Activated CD4-positive, CD25-positive, alpha-beta regulatory T cell (primary cell): Measurements from ENCODE around the gene CNIH3.

Experiments
- DNase-seq, 4 experiments: peaks; one replicate each; lab custom pipeline; 2025; lab: John Stamatoyannopoulos, UW

The CNIH3 gene

DNA sequence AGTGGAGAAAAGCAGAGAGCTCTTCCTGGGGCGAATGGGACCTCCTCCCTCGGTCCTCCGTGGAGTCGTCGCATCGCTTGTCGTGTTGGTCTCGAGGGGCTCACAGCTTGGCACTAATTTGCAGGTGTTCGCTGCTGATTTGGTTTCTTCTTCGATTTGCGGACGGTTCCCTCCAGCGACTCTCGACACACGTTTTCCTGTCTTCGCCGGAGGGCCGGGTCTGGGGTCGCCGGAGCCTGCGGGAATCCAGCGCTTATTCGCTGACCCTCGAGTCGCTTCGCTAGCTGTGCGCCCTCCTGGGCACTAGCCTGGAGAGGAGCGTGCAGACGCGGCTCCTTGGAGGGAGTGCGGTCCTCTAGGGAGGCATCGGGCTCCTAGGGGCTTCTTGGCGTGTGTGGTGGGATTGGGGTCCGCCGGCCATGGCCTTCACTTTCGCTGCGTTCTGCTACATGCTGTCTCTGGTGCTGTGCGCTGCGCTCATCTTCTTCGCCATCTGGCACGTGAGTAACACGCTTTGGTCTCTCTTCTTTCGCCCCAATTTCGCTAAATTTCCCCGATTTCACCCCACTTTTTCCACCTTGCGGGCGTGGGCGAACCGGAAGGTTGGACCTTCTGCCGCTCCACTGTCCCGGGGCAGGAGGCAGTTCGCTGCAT lies 766 bp downstream of the CNIH3 start:
- DNase-seq: no peak

DNA sequence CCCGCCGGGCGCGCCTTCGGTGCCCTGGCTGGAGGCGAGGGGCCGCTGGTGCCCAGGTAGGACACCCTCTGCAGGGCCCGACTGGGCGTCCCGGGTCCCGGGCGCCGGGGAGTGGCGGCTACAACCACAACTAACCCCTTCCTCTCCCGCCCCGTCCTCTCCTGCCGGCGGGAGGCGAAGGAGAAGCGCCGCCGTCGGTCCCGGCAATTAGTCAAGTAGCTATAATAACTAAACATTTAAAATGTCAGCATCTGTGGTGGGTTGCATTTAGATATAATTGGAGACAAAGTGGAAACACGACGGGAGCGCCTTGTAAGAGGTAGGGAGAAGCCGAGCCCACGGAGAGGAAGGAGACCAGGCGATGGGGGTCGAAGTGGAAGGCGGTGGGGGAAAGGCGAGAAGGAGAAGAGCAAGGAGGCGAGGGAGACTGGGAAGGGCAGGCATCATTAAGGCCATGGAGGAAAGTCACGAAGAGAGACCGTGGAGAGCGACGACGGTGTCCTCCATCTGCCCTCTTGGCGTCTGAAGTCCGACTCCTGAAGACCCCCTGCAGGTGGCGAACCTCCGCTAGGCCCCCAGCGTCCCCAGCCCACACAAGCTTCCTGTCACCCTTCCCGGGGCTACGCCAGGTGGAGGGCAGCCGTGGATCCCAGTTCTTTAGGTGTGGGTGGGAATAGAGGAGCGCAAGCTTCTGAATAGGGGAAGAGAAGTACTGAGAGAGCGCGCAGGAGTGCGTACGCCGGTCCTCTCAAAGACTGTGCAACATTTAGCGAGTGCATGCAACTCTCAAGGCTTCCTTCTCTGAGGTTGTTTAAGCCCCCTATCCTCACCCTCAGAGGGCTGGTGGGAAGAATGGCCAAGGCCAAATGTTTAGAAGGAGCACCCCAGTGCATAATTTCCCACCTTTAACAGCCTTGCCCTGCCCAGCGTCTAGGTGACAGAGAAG lies 1.6 kb downstream of the CNIH3 start:
- no peak for DNase-seq

DNA sequence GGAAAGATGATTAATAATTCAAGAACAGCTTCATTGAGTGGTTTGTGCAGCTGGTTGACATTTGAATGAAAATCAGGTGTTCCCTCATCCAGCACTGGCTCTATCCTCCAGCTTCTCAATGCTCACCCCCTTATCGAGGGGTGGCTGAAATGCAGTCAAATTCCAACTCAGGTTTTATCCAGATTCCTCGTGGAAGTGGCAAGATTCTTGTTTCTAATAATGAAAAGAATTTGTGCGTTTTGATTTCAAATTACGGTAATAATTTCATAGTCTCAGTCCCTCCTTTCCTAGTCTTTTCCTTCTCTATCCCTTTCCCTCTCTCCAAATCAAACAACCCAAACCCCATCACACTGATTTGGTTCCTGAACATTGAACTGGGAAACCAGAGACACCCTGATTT lies 3.1 kb downstream of the CNIH3 start:
- no peak for DNase-seq

DNA sequence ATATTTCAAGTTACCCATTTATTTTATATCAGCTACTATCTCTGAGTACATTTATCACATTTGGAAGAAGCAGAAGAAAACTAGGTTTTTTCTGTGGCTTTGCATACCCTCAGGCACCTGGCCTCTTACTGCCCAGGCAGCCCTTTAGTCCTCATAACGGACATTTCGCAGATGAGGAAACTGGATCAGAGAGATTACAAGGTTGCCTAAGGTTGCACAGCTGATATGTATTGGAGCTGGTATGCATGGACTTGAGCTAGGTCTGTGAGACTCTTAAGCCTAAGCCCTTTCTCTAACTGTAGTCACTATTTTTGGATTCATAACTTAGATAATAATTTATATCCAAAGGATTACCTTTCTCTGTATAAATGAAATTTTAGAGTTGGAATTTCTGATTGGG lies 4.0 kb downstream of the CNIH3 start:
- no peak for DNase-seq

DNA sequence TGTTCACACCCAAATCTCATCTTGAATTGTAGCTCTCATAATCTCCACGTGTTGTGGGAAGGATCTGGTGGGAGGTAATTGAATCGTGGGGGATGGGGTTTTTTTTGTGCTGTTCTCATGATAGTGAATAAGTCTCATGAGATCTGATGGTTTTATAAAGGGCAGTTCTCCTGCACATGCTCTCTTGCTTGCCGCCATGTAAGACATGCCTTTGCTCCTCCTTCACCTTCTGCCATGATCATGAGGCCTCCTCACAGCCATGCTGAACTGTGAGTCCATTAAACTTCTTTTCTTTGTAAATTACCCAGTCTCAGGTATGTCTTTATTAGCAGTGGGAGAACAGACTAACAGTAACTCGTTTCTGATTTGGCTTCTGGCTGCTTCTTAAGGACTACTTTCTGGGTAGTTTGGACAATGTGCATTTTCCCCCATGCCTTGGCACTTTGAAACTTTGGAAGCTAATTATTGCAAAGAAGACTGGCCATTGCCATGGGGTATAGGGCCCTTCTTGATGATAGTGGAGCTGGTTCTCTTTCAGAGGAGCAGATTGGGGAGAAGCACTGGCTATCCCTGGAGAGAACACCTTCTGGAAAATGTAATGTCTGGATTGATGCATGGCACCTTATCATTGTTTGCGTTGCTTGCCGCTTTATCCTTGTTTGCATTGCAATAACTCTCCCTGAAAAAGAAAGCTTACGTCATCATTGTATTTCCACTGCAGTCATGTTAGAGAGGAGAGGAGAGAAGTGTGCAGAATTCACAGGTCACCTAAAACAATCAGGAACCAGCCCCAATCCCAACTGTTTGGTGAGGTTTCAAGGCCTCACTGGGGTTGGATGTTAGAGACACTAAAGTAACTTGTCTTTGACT lies 5.9 kb downstream of the CNIH3 start:
- DNase-seq: no peak

DNA sequence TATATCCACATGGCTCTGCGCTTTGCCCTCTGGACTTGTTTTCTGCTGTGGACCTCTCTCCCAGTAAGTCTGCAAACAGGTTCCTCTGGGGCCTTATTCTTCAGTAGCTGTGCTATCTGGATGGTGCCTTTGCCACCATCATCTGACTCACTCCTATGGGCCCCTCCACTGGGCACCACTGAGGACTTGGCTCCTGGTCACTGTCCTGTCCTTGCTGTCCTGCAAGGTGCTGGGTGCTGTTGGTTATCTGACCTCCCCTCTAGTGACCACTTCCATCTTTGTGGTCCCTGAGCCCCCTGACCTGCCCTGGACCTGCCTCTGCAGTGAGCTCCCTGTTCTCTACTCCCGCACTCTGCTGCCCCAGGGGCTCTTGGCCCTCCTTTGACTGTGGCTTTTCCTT lies 6.7 kb downstream of the CNIH3 start:
- no peak for DNase-seq

DNA sequence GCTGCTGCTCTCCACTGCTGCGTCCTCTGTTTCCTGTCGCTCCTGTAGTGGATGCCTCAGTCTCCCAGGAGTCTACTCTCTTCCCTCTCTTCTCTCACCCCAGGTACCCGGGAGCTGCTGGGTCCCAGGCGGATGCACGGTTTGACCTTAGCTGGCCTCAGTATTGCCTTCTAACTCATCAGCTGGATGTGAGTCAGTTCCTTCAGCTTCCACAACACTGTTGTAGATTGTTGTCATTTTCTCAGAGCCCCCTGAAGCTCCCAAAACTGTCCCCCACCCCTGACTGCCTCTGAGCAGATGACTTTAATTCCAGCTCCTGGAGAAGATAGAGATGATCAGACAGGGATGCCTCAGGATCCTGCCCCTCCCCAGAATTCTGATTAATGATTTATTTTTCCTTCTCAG lies 7.2 kb downstream of the CNIH3 start:
- DNase-seq: no peak

DNA sequence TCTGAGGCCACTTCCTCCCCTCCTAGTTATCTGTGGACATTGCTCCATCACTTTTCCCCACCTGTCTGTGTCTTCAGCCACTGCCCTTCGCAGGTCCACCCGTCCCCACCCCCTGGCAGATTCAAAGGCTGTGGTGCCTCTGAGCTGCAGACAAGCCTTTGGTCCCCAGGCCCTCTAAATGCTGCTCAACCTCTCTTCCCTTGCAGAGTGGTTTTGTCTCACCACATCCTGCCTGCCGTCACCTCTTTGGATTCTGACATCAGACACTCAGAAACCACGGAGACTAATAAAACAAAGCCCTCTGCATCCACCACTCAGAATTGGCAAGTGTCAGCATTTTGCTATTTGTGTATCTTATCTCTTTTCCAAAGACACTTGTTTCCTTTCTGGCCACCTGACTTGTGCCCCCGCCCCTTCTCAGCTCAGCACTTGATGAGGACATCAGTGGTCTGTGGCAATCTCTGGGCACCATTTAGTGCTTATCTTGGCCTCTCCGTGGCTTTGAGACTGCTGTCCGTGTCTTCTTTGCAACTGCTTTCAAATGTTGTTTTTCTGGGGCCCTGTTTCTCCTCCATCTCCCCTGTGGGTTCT lies 7.7 kb downstream of the CNIH3 start:
- DNase-seq: peak in 3 of 4 experiments; percentile 15 to 50 (median 31)

DNA sequence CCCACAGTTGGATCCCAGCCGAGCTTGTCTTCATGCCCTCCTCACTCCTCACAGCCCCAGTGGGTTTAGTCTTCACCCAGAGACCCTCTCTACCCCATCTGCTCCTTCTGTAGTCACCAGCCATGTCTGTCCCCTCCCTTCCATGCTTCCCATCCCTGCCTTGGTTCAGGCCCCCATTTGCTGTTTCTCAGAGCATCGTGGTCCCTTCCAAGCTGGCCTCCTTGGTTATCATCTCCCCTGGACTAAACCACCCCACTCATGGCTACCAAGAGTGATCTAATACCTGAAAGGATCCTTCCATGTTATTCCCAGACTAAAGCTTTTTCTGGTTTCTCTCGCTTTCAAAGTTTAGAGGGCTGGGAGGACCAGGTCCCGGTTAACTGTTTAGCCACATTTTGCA lies 8.3 kb downstream of the CNIH3 start:
- no peak for DNase-seq

DNA sequence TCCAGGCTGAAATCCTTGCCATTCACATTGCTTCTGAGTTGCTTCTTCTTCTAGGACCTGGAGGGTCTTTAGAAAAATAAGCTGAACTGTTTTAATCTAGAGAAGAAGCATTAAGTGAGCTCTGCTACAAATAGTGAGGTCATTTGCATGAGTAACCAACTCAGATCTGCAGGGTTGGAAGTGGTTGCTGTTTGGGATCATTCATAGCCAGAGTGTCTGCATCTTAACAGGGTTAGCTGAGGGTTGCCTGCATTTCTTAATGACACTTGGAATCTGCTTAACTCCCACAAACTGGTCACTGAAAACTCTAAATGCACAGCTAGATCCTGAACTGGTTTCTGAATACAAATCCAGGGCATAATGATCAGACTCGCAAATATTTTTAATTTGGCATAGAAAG lies 9.9 kb downstream of the CNIH3 start:
- DNase-seq: no peak

DNA sequence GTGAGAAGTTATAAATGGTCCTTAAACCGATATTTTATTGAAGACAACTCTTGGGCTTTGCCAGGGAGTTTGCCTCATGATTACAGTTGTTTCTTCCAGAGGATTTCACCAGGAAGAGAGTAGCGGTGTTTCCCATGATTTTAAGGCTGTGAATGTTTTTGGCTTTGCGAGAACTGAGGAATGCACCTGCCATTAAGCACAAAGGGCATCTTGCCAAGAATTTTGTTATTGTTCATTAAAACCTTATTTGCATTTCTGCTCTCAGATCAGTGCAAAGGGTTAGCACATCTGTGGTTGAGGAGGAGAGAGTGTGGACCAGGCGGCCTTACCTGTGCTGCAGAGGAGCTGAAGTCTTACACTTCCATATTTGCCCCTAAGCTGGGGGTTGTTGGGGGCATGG lies 13.8 kb downstream of the CNIH3 start:
- no peak for DNase-seq

DNA sequence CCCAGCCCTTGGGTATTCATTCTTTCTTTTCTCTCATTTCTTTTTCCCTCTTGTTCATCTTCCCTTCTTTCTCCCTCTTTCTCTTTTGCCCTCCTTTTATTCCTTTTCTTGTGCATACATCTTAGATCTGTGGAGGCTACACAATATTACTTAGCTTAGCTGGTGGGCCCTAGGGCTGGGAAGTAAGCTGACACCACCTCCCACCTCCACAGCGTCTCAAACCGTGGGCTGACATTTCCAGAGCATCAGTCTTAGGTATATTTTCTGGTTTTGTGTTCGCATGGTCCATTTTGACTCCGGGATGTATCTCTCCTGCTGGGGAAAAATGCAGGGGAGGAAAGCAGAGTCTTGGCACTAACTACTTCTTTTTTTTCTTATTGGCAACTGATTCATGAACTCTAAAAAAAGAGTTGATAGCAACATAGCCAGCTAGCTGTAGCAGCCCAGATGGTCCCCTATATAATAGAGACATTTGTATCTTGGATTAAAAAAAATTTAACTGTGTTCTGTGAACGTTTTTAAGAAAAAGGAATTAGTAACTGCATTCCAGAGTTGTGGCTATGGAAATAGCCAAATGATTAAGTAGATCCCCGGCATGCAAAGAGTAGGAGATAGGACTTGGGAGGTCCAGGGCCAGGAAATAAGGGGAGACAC lies 15.5 kb downstream of the CNIH3 start:
- no peak for DNase-seq

DNA sequence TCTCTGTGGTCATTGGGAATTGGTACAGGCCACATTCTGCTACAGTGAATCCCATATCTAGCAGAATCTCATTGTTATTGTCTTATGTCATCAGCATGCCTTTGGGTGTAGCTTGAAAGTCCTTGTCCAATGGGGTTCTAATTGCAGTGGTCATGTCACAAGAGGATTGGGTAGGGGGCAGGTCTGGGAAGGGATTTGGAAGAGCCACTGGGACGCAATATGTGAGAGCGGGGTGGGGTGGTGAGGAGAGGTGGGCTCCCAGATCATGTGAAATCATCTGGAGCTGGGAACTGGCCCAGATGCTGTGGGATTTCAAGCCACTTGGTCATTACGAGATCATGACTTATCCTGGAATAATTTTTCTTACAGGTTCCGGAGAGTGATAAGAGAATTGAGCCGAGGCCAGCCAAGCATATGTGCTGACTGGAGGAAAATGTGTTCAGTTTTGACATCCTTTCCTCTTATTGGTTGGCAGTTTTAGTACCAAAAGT lies 16.3 kb downstream of the CNIH3 start:
- DNase-seq: no peak

DNA sequence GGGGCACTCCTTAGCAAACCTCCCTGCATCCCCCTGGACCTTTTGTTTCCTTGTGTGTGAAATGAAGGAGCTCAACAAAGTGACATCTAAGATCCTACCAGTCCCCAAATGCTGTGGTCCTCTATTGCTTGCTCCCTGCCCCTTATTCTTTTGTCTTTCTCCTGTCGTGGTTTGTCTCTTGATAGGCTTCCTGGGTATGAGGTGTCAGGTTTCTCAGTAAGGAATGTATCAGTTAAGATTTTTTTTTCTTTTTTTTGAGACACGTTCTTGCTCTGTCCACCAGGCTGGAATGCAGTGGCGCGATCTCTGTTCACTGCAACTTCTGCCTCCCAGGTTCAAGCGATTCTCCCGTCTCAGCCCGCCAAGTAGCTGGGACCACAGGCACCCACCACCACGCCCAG lies 16.8 kb downstream of the CNIH3 start:
- DNase-seq: no peak

DNA sequence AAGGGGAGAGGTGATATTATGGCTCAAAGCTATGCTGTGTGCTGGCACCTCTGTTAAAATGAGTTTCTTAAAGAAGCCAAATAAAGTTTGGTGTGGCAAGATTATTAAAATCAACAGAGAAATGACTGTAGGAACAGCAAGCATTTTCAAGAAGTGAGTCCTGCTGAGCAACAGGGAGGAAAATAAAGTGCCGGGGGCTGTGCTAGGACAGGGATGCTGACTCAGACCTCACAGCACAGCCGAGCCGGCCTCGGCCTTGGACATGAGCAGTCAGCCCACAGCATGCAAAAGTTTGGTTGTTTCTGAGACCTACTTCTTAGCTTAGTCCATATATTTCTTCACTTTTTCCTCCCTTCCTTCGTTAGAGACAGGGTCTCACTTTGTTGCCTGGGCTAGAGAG lies 19.2 kb downstream of the CNIH3 start:
- no peak for DNase-seq

DNA sequence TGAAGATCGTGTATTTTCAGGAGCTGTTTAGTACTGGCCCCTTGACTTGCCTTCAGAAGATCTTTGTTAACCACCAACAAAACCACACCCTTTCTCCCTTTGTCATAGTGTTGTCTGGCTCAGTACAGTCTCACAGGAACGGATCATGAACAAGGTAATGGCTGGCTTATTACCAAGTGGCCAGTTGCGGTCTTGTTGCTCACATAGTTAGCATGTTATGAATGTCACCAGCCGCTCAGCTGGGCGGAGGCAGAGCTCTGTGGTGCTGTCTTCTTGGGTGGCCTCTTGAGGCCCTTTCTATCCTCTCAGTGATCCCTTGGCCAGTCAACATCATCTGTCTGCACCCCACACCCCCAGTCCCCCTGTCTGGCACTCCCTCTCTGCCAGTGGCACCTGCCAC lies 21.4 kb downstream of the CNIH3 start:
- no peak for DNase-seq

DNA sequence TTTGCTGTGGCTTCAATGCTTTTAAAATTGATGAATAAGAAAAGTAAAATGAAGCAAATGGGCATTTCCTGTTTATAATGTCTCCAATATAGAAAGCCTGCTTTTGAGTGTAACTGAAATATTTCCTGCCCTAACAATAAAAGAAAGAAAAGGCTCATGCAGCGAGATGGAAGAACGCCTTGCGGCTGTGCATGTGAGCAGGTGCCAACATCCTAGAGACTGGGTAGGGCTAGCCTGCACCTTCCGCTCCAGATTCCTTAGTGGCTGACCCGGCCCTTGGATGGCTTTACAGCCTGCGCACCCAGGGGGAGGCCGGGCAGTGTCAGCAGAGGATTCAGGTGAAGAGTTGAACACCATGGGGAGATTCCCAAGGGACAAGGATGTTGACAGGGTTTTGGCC lies 21.8 kb downstream of the CNIH3 start:
- DNase-seq: no peak

DNA sequence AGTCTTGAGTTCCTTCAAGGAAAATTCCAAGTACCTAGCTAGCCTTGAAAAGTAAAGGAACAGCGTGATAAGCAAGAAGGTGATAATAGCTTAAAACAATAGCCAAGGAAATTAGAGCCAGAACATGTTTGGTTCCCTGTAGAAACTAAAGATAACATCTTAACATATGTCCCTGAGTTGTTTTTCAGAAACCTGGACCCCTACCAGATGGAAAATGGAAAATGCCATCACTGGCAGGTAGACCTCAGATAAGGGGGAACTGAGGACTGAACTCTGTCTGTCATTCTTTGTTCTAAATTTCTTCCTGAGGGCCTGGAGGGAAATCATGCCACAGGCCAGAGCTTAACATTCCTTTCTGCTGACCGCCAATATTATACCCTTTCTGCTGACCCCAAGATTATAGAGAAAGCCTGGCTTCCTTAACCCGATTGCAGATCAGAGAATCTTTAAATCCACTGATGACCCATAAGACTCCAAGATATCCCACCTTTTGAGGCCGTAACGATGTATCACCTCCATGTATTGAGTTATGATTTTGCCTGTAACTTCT lies 23.4 kb downstream of the CNIH3 start:
- DNase-seq: no peak

DNA sequence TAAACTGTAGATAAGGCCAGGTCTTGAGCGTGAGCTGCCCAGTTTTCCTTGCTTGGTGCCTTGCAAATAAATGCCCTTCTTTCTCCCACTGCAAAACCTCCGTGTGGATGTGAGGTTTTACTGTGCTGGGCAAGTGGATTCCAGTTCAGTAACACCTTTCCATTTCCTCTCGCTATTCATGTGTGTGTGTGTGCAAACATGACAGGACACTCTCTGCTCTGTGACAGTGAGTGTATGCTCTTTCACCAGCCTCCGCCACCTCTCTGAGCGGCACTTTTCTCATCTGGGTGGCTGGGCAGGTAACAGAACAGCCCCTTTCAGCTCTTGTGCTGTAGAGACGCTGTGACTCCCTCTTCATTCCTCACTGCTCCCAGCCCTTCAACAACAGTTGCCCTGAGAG lies 23.9 kb downstream of the CNIH3 start:
- no peak for DNase-seq

DNA sequence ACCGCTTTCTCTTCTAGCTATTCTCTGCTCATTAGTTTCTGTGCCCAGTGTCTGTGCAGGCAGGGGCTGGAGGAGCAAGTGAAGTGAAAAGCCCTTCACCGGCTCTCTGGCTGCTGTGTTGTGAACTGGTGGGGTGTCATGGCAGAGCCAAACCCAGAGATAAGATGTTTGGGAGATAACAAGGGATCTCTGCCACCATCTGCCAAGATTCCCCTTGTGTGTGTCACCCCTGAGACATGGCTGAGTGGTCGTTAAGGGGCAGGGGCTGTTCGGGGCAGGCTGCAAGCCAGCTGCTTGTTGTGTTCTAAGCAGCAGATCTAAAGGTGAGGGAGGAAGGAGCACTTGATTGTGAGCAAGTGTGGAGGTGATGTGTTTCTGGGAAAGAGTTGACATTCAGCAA lies 24.5 kb downstream of the CNIH3 start:
- no peak for DNase-seq

DNA sequence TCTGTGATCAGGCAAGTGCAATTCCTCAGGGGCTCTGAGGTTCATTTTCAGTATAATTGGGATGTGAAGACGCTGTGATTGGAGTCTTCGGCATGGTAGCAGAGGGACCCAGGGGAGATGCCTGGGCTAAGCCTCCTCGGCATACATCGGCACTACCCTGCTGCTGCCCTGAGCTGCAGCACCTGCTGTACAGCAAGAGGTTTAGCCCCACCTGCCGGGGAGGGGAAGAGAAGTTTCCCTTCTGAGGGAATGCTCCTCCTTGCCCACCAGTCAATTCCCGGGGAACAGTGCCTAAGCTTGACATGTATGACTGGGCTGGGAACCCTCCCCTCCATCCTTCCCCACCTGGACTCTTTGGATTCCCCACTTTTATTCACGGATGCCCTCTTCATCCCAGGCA lies 24.9 kb downstream of the CNIH3 start:
- DNase-seq: no peak
